ENCODE data around the gene ALPL.

Gene ALPL

GRCh38 chr1:21534674-21535378 is 25.6 kb downstream of the ALPL start:
- peaks cover 6% of the 10 kb centered on the region for H3K4me1 ChIP-seq (ENCODE audit: low read length)
- H4K20me1 ChIP-seq (ENCODE audit: insufficient read depth, low read length) = no peaks in the 10 kb centered on the region
- H2AFZ ChIP-seq (ENCODE audit: low read depth, low read length) = no peak overlapping the region
- no peaks in the 10 kb centered on the region for H3K9me3 ChIP-seq (ENCODE audit: insufficient read depth, low read length)
- TF ChIP-seq EZH2phosphoT487 (IDR thresholded peaks at IDR 0.05; ENCODE audit: low read depth) = no peak
- peak; percentile 73 for TF ChIP-seq CTCF (IDR thresholded peaks at IDR 0.05; ENCODE audit: low read depth, low read length)
- no peak overlapping the region for H3K4me3 ChIP-seq (ENCODE audit: low read length)
- H3K36me3 ChIP-seq (replicated peaks; ENCODE audit: low read depth, low read length) = no peaks in the 10 kb centered on the region
- no peak overlapping the region for H3K27ac ChIP-seq (ENCODE audit: low read length)
- H3K4me2 ChIP-seq (ENCODE audit: low read length) = no peak overlapping the region
- no peaks in the 10 kb centered on the region for H3K79me2 ChIP-seq (ENCODE audit: low read length)
- H3K9ac ChIP-seq (ENCODE audit: low read length) = no peak overlapping the region
- peaks cover 2% of the 10 kb centered on the region; the same call in 1 of the 2 replicates for H3K27me3 ChIP-seq (ENCODE audit: low read depth, low read length)

GRCh38 chr1:21536218-21536617 is 27.0 kb downstream of the ALPL start:
- H3K4me3 ChIP-seq (ENCODE audit: low read length) = no peak overlapping the region
- H3K4me2 ChIP-seq (ENCODE audit: low read length) = no peak overlapping the region
- no peak overlapping the region for H3K27ac ChIP-seq (ENCODE audit: low read length)
- H4K20me1 ChIP-seq (ENCODE audit: insufficient read depth, low read length) = no peaks in the 10 kb centered on the region
- no peak overlapping the region for H2AFZ ChIP-seq (ENCODE audit: low read depth, low read length)
- TF ChIP-seq CTCF (IDR thresholded peaks at IDR 0.05; ENCODE audit: low read depth, low read length) = no peak
- TF ChIP-seq EZH2phosphoT487 (IDR thresholded peaks at IDR 0.05; ENCODE audit: low read depth) = no peak
- H3K9me3 ChIP-seq (ENCODE audit: insufficient read depth, low read length) = no peaks in the 10 kb centered on the region
- no peaks in the 10 kb centered on the region for H3K79me2 ChIP-seq (ENCODE audit: low read length)
- peaks cover 2% of the 10 kb centered on the region; the same call in 1 of the 2 replicates for H3K27me3 ChIP-seq (ENCODE audit: low read depth, low read length)
- no peaks in the 10 kb centered on the region for H3K36me3 ChIP-seq (replicated peaks; ENCODE audit: low read depth, low read length)
- H3K9ac ChIP-seq (ENCODE audit: low read length) = no peak overlapping the region
- peaks cover 6% of the 10 kb centered on the region for H3K4me1 ChIP-seq (ENCODE audit: low read length)

GRCh38 chr1:21537511-21537931 is 28.3 kb downstream of the ALPL start:
- Histone ChIP-seq H4K20me1 (ENCODE audit: insufficient read depth, low read length) (no peaks in the 10 kb centered on the region), H3K27ac (ENCODE audit: low read length) (no peak overlapping the region), H3K79me2 (ENCODE audit: low read length) (no peaks in the 10 kb centered on the region), H3K4me1 (ENCODE audit: low read length) (peaks cover 6% of the 10 kb centered on the region), H3K9me3 (ENCODE audit: insufficient read depth, low read length) (no peaks in the 10 kb centered on the region), H2AFZ (ENCODE audit: low read depth, low read length) (no peak overlapping the region), H3K27me3 (ENCODE audit: low read depth, low read length) (peaks cover 2% of the 10 kb centered on the region; the same call in 1 of the 2 replicates), H3K9ac (ENCODE audit: low read length) (no peak overlapping the region), H3K4me3 (ENCODE audit: low read length) (no peak overlapping the region), H3K4me2 (ENCODE audit: low read length) (no peak overlapping the region), H3K36me3 (replicated peaks; ENCODE audit: low read depth, low read length) (no peaks in the 10 kb centered on the region)
- TF ChIP-seq CTCF (IDR thresholded peaks at IDR 0.05; ENCODE audit: low read depth, low read length) (no peak), EZH2phosphoT487 (IDR thresholded peaks at IDR 0.05; ENCODE audit: low read depth) (no peak)

GRCh38 chr1:21537932-21538630 is 28.9 kb downstream of the ALPL start:
- Histone ChIP-seq H3K27me3 (ENCODE audit: low read depth, low read length) (peaks cover 2% of the 10 kb centered on the region; the same call in 1 of the 2 replicates), H3K4me1 (ENCODE audit: low read length) (peaks cover 6% of the 10 kb centered on the region), H3K4me3 (ENCODE audit: low read length) (no peak overlapping the region), H4K20me1 (ENCODE audit: insufficient read depth, low read length) (no peaks in the 10 kb centered on the region), H2AFZ (ENCODE audit: low read depth, low read length) (no peak overlapping the region), H3K9ac (ENCODE audit: low read length) (no peak overlapping the region), H3K27ac (ENCODE audit: low read length) (no peak overlapping the region), H3K4me2 (ENCODE audit: low read length) (no peak overlapping the region), H3K9me3 (ENCODE audit: insufficient read depth, low read length) (no peaks in the 10 kb centered on the region), H3K79me2 (ENCODE audit: low read length) (no peaks in the 10 kb centered on the region), H3K36me3 (replicated peaks; ENCODE audit: low read depth, low read length) (no peaks in the 10 kb centered on the region)
- TF ChIP-seq EZH2phosphoT487 (IDR thresholded peaks at IDR 0.05; ENCODE audit: low read depth) (no peak), CTCF (IDR thresholded peaks at IDR 0.05; ENCODE audit: low read depth, low read length) (no peak)

Data from OCI-LY3 (cell line).